CD4-positive, alpha-beta T cell treated with Interleukin-4 for 4 hours (primary cell): ENCODE results near the gene CANT1.

Source experiments
- DNase-seq: peaks from one replicate; pipeline ENCODE4 v3.0.0-alpha.2; 2020

The CANT1 gene

DNA sequence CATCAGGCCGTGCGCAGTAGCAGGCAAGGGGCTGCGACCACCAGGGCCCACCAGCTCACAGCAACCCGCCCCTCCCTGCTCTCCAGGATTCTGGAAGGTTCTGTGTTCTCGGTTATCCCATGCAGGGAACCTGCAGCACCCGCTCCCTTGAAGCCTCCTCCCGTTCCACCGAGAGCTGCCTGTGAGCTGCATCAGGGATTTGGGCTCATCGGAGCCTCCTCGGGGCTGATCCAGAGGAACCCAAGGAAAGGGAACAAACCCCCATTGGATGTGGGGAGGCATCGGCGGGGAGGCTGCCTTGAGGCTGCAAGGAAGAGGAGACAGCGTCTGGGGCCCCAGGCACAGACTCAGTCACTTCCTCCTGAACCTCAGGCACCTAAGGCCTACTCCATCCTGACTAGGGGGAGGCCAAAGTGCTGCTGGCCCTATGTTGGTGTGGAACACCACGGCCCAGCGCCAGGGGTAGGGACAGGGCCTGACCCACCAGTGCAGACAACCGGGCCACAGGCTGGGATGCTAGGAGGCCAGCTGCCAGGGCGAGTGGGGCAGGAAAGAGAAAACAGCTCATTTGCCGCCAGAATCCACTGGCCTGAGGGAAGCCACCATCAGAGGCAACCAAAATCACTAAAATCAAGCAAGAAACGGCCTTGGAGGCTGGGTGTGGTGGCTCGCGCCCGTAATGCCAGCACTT is 15.4 kb downstream of the CANT1 start:
- DNase-seq, result no peak

DNA sequence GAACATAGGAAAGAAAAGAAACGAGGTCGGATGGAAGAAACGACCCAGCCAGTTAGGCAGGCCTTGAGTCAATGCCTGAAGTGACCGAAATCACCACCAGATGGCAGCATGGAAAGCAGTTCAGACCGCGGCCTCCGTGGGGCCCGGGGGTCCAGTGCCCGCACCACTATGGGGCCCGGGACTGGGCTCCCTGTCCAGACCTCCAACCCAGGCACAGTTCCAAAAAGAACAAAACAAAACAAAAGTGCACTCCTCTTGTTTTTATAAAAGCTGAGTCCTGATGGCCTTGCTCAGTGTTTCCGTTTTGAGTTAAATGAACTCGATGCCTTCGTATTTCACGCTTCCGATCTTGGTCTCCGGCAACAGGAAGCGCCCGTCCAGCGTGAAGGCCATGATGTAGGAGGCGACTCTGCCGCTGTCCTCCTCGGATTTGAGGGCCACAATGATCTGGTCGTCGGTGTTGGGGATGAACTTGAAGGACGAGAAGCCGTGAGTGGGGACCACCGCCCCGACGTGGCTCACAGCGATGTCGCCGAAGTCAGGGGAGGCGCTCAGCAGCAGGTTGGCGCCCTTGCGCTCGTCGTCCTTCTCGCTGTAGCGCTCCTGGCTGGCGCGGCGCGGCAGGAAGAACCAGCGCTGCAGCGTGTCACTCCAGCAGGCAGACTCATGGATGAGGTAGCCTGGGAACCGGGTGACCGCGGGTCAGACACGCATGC is 16.2 kb downstream of the CANT1 start:
- peak; percentile 27 for DNase-seq

DNA sequence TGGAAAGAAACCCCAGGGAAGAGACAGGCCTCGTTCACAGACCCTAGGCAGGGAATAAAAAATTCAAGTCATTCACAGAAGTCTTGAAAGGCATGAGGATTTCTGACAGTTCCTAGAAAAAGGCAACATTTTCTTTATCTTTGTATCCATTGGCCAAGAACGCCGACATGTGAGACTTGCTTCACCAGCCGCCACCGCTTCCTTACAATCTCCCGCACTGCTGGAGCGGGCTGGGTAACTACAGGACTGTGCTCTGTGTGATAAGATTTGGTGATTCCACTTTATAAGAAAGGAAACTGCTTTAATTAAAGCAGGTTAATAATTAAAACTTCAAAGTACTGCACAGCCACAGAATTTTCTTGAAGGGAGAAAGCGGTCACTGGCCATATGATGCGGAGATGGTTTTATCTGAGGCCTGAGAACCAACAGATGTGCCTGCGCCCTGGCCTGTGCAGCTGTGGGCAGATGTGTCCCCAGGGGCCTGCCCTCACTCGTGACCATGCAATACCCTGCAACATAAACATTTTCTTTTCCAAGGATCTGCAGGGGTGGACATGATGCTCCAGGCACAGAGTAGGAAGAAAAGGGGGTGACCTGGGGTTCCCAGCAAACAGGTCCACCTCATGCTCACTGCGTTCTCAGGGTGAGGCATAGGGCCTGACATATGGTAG is 16.9 kb downstream of the CANT1 start:
- no peak for DNase-seq

DNA sequence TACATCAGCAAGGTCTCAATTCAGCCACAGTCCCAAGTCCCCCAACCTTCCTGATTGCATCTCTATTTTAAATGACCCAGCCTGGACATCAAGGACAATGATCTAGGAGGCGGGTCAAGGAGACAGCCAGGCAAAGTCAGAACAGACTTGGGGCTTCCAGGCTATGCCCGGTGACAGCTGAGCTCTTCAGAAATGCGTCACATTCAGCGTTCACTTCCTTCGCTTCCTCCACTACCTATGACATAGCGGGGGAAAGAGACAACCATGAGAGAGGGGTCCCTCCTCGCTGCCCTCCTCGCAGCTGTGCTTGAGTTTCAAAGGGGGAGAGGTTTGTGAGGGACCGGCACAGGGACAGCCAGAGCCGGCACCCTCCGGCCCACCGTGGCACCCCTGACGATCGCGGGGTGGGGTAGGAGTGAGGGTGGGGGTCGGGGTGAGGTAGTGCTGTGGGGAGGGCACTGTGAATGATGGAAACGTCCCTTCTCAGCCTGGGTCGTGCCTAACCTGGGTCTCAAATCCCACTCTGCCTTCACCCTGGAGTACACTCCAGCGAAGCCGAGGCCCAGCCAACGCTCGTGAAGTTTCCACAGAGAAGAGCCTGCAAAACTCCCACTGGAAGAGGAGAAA is 17.5 kb downstream of the CANT1 start:
- DNase-seq, result no peak

DNA sequence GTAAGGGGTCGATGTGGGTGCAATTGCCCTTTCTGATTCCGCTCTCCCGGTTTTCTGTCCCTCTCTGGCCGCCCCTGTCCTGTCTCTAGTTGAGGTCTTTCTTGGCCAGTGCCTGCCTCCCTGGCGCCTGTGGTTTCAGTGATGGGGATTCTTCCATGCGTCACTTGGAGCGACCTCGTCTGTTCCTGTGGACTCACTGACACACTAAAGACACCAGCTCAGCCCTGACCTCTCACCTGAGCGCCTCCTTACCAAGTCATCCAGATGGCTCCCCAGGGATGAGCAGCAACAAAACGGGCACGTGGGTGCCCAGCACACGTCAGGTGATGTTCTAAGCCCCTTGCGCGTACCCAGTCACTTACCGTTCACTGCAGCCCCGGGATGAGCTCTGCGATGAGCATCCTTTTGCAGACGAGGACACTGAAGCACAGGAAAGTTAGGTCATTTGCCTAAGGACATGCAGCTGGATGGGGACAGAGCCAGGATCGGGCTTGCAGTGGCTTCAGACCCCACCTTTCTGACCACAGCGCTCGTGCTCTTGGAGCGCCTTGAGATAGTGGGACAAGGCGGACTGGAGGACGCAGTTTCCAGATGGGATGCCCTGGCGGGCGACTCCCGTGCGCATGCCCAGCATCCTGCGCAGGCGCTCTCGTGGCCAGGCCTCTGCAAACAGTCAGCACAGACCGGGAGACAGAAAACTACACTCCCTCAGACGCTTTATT is 18.4 kb downstream of the CANT1 start:
- DNase-seq, result no peak

DNA sequence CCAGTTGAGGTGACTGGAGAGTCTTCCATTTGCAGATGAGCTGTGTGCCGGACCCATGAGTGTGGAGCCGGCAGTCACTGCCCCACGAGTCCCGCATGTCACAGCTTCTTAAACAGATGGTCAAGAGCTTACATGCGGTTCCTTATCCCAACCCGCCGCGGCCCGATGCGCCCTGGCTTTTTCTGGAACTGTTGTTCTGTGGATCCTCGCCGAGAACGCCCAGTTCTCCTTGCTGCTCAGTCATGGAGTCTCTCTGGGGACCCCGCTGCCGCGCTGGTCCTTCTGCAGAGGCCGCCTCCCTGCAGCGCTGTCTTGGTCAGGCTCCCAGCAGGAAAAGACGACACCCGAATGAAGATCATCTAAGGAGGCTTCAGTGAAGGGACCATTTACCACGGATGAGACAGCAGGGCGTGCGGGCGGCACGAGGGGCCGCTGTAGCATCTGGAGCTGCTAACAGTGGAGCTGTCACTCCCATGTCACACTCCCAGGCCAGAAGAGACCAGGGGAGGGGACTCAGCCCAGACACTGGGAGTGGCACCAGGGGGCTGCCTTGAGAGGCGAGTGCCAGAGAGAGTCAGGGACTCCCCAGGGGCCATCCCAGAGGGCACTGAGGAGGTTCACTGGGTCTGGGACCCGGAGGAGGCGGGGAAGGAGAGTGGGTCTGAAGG is 19.1 kb downstream of the CANT1 start:
- no peak for DNase-seq

DNA sequence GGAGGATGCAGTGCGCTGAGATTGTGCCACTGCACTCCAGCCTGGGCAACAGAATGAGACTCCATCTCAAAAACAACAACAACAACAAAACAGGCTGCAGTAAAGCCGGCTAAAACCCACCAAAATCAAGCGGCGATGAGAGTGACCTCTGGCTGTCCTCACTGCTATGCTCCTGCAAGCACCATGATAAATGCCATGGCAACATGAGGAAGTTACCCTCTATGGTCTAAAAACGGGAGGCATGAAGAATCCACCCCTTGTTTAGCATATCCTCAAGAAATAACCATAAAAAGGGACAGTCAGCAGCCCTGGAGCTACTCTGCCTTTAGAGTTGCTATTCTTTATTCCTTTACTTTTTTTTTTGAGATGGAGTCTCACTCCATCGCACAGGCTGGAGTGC is 21.4 kb downstream of the CANT1 start:
- DNase-seq, result no peak

DNA sequence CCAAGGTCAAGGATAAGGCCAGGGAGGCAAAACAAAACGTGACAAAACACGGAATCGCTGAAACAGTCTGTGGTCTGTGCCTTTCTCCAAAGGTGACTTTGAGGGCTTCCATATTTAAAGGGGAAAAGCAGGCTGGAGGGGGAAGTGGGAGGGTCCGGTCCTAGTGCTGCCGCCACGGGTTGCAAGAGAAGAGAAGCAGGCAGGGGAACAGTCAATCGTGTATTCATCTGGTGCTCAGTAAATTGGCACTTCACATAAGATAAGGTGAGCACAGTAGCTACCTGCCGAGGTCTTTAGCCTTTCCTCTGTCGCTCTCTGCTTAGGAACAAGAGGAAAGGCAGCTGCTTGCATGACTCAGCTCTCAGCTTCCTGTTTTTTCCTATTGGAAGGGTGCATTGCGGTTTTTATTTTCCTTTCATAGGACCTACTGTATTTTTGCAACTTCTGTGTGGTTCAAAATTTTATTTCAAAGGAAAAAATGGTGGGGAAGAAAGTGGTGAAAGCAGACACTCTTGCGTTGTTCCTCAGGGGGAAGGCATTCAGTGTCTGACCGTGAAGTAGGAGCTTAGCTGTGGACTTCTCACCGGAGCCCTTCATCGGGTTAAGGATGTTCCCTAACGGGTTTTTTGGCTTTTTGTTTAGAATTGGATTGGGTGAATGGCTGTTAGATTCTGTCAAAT is 22.8 kb downstream of the CANT1 start:
- no peak for DNase-seq

DNA sequence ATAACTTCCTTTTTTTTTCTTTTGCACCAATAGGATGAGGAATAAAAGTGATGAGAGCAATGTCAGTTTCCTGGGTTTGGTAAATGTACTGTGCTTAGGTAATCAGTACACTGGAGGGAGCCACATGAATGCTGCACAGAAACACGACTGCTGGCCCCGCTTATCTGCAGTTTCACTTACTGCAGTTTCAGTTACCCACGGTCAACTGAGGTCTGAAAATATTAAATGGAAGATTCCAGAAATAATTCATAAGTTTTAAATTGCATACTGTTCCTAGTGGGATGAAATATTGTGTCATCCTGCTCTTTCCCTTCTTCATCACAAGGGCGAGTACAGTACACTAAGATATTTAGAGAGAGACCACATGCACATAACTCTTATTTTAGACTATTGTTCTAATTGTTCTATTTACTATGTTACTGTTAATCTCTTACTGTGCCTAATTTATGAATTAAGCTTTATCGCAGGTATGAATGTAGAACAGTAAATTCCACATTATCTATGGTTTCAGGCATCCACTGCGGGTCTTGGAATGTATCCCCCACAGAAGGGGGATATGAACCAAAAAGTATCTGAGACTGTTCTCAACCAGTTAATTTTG is 23.4 kb downstream of the CANT1 start:
- peak; percentile 14 for DNase-seq

DNA sequence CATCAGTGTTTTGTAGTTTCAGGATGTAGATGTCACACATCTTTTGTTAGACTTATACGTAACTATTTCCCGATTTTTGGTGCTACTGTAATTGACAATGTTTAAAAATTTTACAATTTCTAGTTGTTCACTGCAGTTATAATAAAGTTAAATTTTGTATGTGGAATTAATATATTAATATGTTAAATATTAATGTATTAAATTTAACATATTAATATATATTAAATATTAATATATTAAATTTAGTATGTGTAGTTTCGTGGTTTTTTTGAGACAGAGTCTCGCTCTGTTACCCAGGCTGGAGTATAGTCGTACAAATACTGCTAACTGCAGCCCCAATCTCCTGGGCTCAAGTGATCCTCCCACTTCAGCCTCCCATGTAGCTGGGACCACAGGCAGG is 24.2 kb downstream of the CANT1 start:
- no peak for DNase-seq

DNA sequence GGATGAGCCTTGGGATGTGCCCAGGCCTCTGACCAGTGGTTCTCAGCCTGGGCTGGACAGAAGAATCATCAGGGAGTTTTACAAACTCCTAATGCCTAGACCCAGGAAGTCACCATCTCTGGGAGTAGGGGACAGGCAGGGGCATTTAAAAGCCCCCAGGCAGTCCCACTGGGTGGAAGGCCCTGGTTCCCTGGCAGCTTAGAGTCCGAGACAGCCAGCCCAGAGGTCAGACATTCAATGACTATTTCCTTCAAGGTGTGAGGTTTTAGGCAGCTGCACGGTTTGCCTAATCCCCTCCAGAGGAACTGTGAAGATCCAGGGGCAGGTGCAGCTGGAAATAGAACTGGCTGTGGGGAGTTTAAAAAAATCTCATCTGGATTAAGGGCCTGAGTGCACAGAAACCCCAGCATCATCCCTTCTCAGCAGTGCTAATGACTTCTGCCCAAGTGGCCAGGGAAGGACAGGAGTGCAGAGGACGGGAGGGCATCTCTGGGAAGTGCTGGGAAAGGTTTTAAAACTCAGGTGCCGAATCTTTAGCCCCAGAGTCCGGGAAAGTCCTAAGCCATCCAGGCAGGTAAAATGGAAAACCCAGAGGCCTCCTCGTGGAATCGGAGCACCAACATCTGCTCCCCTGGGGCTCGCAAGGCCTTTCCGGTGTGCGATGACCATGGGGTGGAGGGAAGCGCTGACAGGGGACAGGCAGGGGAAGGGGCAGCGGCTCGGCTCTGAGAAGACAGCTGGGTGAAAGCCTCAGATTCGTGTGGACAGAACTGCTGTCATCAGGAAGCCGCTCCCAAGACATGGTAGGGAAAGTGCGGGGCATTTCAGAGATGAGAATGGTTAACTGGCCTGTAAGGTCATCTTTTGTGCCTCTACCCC is 28.3 kb downstream of the CANT1 start:
- no peak for DNase-seq

DNA sequence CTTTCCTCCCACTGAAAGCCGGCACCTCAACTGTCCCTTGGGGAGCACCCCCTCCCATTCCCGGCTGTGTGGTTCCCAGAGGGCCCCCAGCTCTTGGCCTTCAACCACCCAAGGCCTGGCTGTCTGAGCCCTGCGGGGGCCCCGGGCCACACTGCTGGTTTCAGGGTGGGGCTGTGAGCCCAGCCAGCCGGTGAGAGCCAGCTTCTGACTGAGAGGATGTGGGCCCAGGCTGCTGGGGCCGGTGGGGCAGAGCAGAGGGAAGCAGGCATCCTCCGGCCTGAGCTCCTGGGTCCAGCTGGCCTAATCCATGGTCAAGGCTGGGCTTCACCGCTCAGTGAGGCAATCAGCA is 29.0 kb downstream of the CANT1 start:
- DNase-seq, result no peak

DNA sequence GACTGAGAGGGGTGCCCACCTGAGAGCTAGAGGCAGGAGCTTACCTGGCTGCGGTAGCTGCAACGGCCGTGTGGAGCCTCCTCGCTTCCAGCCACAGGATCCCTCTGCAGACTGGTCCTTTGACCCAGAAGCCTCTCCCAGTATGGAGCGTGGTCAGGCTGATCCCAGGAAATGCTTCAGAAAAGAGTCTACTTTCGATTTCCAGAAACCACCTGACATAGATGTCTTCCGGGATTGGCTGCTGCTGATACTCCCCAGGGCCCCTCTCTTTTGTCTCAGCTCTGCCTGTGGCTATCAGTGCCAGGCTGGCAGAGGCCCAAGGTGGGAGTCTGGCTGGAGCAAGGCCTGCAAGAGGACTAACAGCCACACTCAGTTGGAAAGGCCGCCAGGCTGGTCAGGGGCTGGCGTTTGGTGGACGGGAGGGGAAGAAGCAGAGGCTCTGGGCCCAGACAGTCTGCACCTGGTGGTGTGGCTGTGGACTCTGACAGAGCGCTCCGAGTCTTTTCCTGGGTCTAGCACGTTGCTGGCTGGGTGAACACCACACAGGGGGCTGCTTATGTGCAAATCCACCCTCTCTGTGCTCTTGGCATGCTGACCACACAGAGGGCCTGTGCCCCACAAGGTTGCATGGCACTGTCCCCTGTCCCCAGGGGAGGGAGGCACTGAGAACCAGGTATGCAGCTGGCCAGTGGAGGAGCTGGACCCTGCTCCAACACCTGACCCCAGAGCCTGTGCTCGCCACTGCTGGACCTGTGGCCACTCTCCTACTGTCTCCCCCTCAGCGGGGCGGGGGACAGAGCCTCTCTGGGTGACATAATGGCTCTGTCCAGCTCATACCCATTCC is 29.6 kb downstream of the CANT1 start, which contains the start of gene LGALS3BP:
Gene LGALS3BP (minus strand): TSS at position 144 of the 844 bp plus-strand sequence. CDS start 2,732 bp downstream, outside the sequence.
- DNase-seq, result peak; percentile 27

DNA sequence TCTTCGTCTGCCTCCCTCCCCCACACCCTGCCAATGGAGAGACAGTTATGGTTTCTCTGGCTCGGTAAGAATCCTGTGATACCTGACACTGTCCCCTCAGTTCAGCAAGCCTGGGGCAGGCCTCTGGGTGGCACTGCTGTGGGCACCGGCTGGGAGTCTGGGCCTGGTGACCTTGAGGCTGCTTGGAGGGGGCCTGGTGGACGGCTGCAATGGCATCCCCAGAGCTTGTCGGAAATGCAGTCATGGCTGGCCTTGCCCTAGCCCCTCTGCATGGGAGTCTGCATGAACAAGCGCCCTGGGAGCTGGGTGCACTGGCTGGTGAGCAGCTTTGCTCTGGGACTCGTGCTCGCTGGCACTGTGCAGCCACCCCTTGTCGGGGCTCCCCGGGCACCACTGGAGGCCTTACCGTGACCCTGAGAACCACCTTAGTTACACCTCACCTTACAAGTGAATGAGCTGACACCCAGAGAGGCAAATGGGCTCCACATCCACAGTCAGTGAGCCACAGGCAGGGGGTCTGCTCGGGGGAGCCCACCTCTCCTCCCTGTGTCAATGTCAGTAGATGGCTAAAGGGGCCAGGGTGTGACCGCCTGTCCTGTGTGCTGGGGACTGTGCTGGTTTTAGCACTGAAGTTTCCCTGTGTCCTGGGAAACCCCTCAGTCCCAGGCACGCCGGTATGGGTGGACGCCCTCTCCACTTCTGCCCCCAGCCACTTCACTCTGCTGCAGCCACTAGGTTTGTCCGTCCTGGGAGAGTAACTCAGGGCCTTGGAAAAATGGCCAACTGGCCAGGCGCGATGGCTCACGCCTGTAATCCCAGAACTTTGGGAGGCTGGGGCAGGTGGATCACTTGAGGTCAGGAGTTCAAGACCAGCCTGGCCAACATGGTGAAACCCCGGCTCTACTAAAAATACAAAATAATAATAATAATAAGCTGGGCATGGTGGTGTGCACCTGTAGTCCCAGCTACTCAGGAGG is 31.3 kb downstream of the CANT1 start:
- DNase-seq, result no peak

DNA sequence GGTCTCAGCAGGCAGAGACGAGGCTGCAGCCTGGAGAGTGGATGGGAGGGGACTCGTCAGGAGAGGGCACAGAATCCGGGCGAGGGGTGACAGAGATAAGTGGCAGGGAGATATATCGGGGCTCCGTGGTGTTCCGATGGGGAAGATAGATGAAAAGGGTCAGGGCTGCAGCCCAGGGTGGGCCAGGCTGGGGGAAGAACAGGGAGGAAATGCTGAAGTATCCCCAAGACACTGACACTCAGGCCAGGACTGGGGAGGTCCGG is 32.0 kb downstream of the CANT1 start:
- DNase-seq, result no peak

DNA sequence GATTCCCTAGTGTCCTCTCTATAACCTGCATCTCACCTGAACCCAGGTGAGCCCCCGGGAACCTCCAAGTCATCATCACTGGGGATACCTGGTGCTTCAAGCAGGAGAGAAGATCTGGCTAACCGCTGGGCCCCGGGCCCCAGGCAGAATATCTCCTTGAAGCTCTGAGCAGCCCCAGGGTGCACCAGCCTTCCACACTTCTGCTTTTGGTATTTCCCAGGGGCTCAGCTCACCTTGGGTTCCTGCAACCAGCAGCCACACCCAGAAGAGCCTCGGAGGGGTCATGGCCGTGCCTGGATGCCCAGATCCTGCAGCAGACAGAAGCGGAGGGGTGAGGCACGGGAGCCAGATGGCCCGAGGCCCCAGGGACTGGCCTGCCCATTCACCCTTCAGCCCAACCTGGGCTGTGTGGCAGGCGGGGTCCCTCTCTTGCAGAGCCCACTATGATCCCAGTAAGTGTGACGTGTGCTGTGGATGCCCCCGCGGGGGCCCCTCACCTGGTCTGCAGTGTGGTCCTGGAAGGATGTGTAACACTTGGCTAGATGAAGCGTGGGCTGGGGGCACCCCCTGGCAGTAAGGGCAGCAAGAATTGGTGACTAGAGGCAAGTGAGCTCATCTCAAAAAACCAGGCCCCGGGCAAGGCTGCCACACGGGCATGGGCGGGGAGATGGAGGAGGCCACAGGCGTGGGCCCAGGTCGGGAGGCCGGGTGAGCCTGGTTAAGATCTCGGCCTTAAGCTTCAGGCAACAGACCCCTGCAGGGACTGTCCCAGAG is 32.5 kb downstream of the CANT1 start:
- no peak for DNase-seq
